AG09319 (cell line): ENCODE measurements around the gene PDIK1L.
A peak's percentile ranks its signal among the peaks of the same experiment; 100 is the strongest.

ENCODE experiments used
- DNase-seq: peaks from one replicate; pipeline ENCODE4 v3.0.0-alpha.2; 2010; ENCODE audit warnings: low read depth; ENCODE audit errors: extremely low read depth
- TF ChIP-seq, protein P1 (sequence below): IDR thresholded peaks from 2 replicates; pipeline ENCODE4 v1.5.1; 2011; ENCODE audit warnings: low read depth, mild to moderate bottlenecking, inconsistent platforms, low read length, moderate library complexity

PDIK1L gene

DNA sequence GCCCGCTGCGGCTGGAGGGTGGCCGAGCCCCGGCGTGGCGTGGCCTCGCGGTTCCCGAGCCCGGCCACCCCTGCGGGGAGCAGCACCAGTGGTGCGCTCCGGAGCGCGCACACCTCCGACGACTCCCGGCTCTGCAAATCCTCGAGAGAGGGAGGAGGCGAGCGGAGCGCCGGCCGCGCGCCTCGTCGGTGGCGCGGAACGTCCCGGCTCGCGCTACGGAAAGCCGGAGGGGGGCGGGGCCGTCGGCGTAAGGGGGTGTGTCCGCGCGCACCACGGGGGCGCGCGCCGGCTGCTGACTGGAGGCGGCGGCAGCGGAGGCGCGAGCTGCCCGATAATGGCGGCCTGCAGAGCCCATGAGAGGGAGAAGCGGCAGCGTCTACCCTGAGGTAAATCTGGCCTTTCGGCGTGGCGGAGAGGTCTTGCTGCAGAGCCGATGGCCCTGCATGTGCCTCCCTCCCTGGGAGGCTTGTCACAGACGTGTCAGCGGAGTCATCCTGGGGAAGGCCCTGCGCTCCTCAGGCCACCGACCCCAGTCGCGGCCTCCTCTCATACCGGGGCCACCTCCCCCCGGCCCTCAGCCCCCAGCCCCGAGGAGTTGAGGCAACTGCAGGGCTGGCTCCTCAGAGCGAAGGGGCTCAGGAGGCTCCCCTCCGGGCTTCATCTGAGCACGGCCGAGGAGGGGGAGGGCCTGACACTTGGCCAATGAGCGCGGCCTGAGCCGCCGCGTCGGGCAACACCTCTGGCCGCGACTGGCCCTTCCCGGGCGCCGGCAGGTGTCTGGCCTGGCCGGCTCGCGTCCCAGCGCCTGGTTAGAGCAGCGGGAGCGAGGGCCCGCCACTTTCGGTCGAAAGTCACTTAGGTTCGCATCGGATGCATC, at the start of gene PDIK1L:
PDIK1L (plus strand) TSS at position 295 of the 877 bp plus-strand sequence. CDS start 2,485 bp downstream, outside the sequence.
- peak; percentile 93 for DNase-seq
- TF ChIP-seq, protein P1, sequence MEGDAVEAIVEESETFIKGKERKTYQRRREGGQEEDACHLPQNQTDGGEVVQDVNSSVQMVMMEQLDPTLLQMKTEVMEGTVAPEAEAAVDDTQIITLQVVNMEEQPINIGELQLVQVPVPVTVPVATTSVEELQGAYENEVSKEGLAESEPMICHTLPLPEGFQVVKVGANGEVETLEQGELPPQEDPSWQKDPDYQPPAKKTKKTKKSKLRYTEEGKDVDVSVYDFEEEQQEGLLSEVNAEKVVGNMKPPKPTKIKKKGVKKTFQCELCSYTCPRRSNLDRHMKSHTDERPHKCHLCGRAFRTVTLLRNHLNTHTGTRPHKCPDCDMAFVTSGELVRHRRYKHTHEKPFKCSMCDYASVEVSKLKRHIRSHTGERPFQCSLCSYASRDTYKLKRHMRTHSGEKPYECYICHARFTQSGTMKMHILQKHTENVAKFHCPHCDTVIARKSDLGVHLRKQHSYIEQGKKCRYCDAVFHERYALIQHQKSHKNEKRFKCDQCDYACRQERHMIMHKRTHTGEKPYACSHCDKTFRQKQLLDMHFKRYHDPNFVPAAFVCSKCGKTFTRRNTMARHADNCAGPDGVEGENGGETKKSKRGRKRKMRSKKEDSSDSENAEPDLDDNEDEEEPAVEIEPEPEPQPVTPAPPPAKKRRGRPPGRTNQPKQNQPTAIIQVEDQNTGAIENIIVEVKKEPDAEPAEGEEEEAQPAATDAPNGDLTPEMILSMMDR = no peak

GRCh38 chr1:26064553-26064952, 47.1 kb upstream of the PDIK1L start:
- TF ChIP-seq, protein P1 = no peak
- no peak for DNase-seq

- TF ChIP-seq, protein P1 = no peak
- no peak for DNase-seq
Measured at GRCh38 chr1:26066160-26066559, 45.5 kb upstream of the PDIK1L start.

- no peak for DNase-seq
Measured at GRCh38 chr1:26066857-26067256, 44.8 kb upstream of the PDIK1L start.

GRCh38 chr1:26067432-26067911, 44.2 kb upstream of the PDIK1L start, which contains the start of gene TRIM63:
TSS of gene TRIM63 (minus strand) at chr1:26067630. CDS start at chr1:26067494, 136 bp downstream.
- TF ChIP-seq, protein P1 = no peak

More at GRCh38 chr1:26066857-26067256, 44.8 kb upstream of the PDIK1L start:
- TF ChIP-seq, protein P1 = no peak

GRCh38 chr1:26069941-26070295, 41.7 kb upstream of the PDIK1L start:
- TF ChIP-seq, protein P1 = no peak
- DNase-seq = no peak

More at GRCh38 chr1:26067432-26067911, 44.2 kb upstream of the PDIK1L start, which contains the start of gene TRIM63:
- DNase-seq = no peak
